Measurements from ENCODE around the gene CNNM1. TPM values are rescaled to one million over a fixed set of nuclear protein-coding genes. Genes with fewer than 3 reads are reported as not detected.

Gene CNNM1
- total RNA-seq: 0.24 TPM in 1 of 2 replicates, not detected in the other

- no peak for DNase-seq (ENCODE audit: extremely low read depth, low read depth, low spot score)
Measured at GRCh38 chr10:99329304-99329553, at the start of gene CNNM1. Gene CNNM1, plus strand, starts transcription at chr10:99329356. Its CDS starts 32 bp downstream, at chr10:99329388.

- no peak for DNase-seq (ENCODE audit: extremely low read depth, low read depth, low spot score)
Measured at GRCh38 chr10:99279626-99280111, 49.5 kb upstream of the CNNM1 start.

- no peak for DNase-seq (ENCODE audit: extremely low read depth, low read depth, low spot score)
Measured at GRCh38 chr10:99280472-99280871, 48.7 kb upstream of the CNNM1 start.

GRCh38 chr10:99285881-99286280 lies 43.3 kb upstream of the CNNM1 start:
- DNase-seq (ENCODE audit: extremely low read depth, low read depth, low spot score): no peak

GRCh38 chr10:99290306-99290705 lies 38.9 kb upstream of the CNNM1 start:
- no peak for DNase-seq (ENCODE audit: extremely low read depth, low read depth, low spot score)

- no peak for DNase-seq (ENCODE audit: extremely low read depth, low read depth, low spot score)
Measured at GRCh38 chr10:99292159-99292558, 37.0 kb upstream of the CNNM1 start.

- DNase-seq (ENCODE audit: extremely low read depth, low read depth, low spot score): no peak
Measured at GRCh38 chr10:99296605-99297004, 32.6 kb upstream of the CNNM1 start.

- no peak for DNase-seq (ENCODE audit: extremely low read depth, low read depth, low spot score)
Measured at GRCh38 chr10:99297033-99297432, 32.1 kb upstream of the CNNM1 start.

GRCh38 chr10:99303899-99304861 lies 25.0 kb upstream of the CNNM1 start:
- no peak for DNase-seq (ENCODE audit: extremely low read depth, low read depth, low spot score)

- DNase-seq (ENCODE audit: extremely low read depth, low read depth, low spot score): no peak
Measured at GRCh38 chr10:99304862-99305229, 24.3 kb upstream of the CNNM1 start.

- no peak for DNase-seq (ENCODE audit: extremely low read depth, low read depth, low spot score)
Measured at GRCh38 chr10:99312501-99312900, 16.7 kb upstream of the CNNM1 start.

GRCh38 chr10:99315853-99316252 lies 13.3 kb upstream of the CNNM1 start:
- DNase-seq (ENCODE audit: extremely low read depth, low read depth, low spot score): no peak

GRCh38 chr10:99316374-99316773 lies 12.8 kb upstream of the CNNM1 start:
- no peak for DNase-seq (ENCODE audit: extremely low read depth, low read depth, low spot score)

GRCh38 chr10:99318048-99318447 lies 11.1 kb upstream of the CNNM1 start:
- no peak for DNase-seq (ENCODE audit: extremely low read depth, low read depth, low spot score)

- no peak for DNase-seq (ENCODE audit: extremely low read depth, low read depth, low spot score)
Measured at GRCh38 chr10:99318475-99318874, 10.7 kb upstream of the CNNM1 start.

GRCh38 chr10:99325281-99325680 lies 3.9 kb upstream of the CNNM1 start:
- no peak for DNase-seq (ENCODE audit: extremely low read depth, low read depth, low spot score)

GRCh38 chr10:99326871-99327270 lies 2.3 kb upstream of the CNNM1 start:
- no peak for DNase-seq (ENCODE audit: extremely low read depth, low read depth, low spot score)

GRCh38 chr10:99328579-99329303 lies 415 bp upstream of the CNNM1 start:
- no peak for DNase-seq (ENCODE audit: extremely low read depth, low read depth, low spot score)

- no peak for DNase-seq (ENCODE audit: extremely low read depth, low read depth, low spot score)
Measured at GRCh38 chr10:99329554-99330346, 594 bp downstream of the CNNM1 start.

GRCh38 chr10:99330347-99330924 lies 1.3 kb downstream of the CNNM1 start:
- DNase-seq (ENCODE audit: extremely low read depth, low read depth, low spot score): no peak

Data from glomerular endothelial cell (primary cell).